Muscle layer of duodenum (tissue), 2 donors: ENCODE results near the gene HS3ST5.
"Not testable (repeated sequence)": the region's sequence is repeated elsewhere in the genome, so short reads cannot be mapped to it uniquely, and the experiment has no call there.

Experiments used
- H3K27ac ChIP-seq: one replicate; pipeline ENCODE4 v1.7.0; 2013; ENCODE audit warnings: mild to moderate bottlenecking, low read length
- H3K27me3 ChIP-seq: one replicate; pipeline ENCODE4 v1.7.0; 2013; ENCODE audit warnings: low read depth, mild to moderate bottlenecking, control low read depth, low read length
- H3K36me3 ChIP-seq, 2 donors: one replicate each; pipeline ENCODE4 v1.7.0; 2013; ENCODE audit warnings: low read length in 2 of 2, control low read depth in 1 of 2, mild to moderate bottlenecking in 1 of 2; ENCODE audit not compliant: insufficient read depth in 2 of 2, control insufficient read depth in 1 of 2
- H3K4me1 ChIP-seq, 2 donors: one replicate each; pipeline ENCODE4 v1.7.0; 2013; ENCODE audit warnings: low read length in 2 of 2, mild to moderate bottlenecking in 2 of 2, control low read depth in 1 of 2, moderate library complexity in 1 of 2; ENCODE audit not compliant: insufficient read depth in 2 of 2, control insufficient read depth in 1 of 2
- H3K4me3 ChIP-seq, 2 donors: one replicate each; pipeline ENCODE4 v1.7.0; 2013; ENCODE audit warnings: low read length in 2 of 2, low read depth in 1 of 2, mild to moderate bottlenecking in 1 of 2
- H3K9me3 ChIP-seq, 2 donors: one replicate each; pipeline ENCODE4 v1.7.0; 2013; ENCODE audit warnings: low read length in 2 of 2, control low read depth in 1 of 2, mild to moderate bottlenecking in 1 of 2; ENCODE audit not compliant: control insufficient read depth in 1 of 2
- donor health status: healthy.

Gene HS3ST5

GRCh38 chr6:114032721-114033120 lies 310.1 kb downstream of the HS3ST5 start:
- H3K27ac ChIP-seq: no peak overlapping the region
- no peaks in the 10 kb centered on the region for H3K27me3 ChIP-seq
- H3K4me1 ChIP-seq: no peaks in the 10 kb centered on the region
- H3K4me3 ChIP-seq: no peak overlapping the region
- no peaks in the 10 kb centered on the region for H3K9me3 ChIP-seq
- H3K36me3 ChIP-seq: no peaks in the 10 kb centered on the region

- Histone ChIP-seq H3K4me1 (no peaks in the 10 kb centered on the region), H3K36me3 (no peaks in the 10 kb centered on the region), H3K27me3 (no peaks in the 10 kb centered on the region), H3K9me3 (no peaks in the 10 kb centered on the region), H3K27ac (no peak overlapping the region), H3K4me3 (no peak overlapping the region)
Observed at GRCh38 chr6:114030767-114031166, 312.1 kb downstream of the HS3ST5 start.

- no peaks in the 10 kb centered on the region for H3K4me1 ChIP-seq
- no peaks in the 10 kb centered on the region for H3K9me3 ChIP-seq
- H3K27me3 ChIP-seq: no peaks in the 10 kb centered on the region
- H3K4me3 ChIP-seq: no peak overlapping the region
- no peaks in the 10 kb centered on the region for H3K36me3 ChIP-seq
- no peak overlapping the region for H3K27ac ChIP-seq
Observed at GRCh38 chr6:114024746-114025145, 318.1 kb downstream of the HS3ST5 start.

GRCh38 chr6:114020196-114020595 lies 322.6 kb downstream of the HS3ST5 start:
- Histone ChIP-seq H3K27ac (no peak overlapping the region), H3K36me3 (no peaks in the 10 kb centered on the region), H3K4me1 (no peaks in the 10 kb centered on the region), H3K27me3 (no peaks in the 10 kb centered on the region), H3K9me3 (no peaks in the 10 kb centered on the region), H3K4me3 (no peak overlapping the region)

- not testable (repeated sequence) for H3K27ac ChIP-seq, H3K36me3 ChIP-seq, H3K27me3 ChIP-seq, H3K4me3 ChIP-seq, H3K4me1 ChIP-seq, H3K9me3 ChIP-seq
Observed at GRCh38 chr6:114017146-114017545, 325.7 kb downstream of the HS3ST5 start.

GRCh38 chr6:114014106-114014505 lies 328.7 kb downstream of the HS3ST5 start:
- H3K36me3 ChIP-seq: not testable (repeated sequence)

GRCh38 chr6:114011486-114011885 lies 331.3 kb downstream of the HS3ST5 start:
- not testable (repeated sequence) for H3K4me1 ChIP-seq, H3K27me3 ChIP-seq, H3K27ac ChIP-seq, H3K9me3 ChIP-seq, H3K36me3 ChIP-seq, H3K4me3 ChIP-seq

More at GRCh38 chr6:114014106-114014505, 328.7 kb downstream of the HS3ST5 start:
- H3K4me1 ChIP-seq, H3K27me3 ChIP-seq, H3K27ac ChIP-seq, H3K4me3 ChIP-seq, H3K9me3 ChIP-seq: not testable (repeated sequence)

GRCh38 chr6:114010540-114010939 lies 332.3 kb downstream of the HS3ST5 start:
- peaks cover 0 to 1% of the 10 kb centered on the region in 2 donors for H3K9me3 ChIP-seq
- no peaks in the 10 kb centered on the region for H3K36me3 ChIP-seq
- no peaks in the 10 kb centered on the region for H3K4me1 ChIP-seq
- H3K27me3 ChIP-seq: no peaks in the 10 kb centered on the region
- no peak overlapping the region for H3K4me3 ChIP-seq
- no peak overlapping the region for H3K27ac ChIP-seq

- H3K36me3 ChIP-seq: no peaks in the 10 kb centered on the region
- H3K9me3 ChIP-seq: peaks cover 0 to 2% of the 10 kb centered on the region in 2 donors
- H3K4me1 ChIP-seq: no peaks in the 10 kb centered on the region
- H3K27me3 ChIP-seq: no peaks in the 10 kb centered on the region
- H3K4me3 ChIP-seq: no peak overlapping the region
- H3K27ac ChIP-seq: no peak overlapping the region
Observed at GRCh38 chr6:114009192-114009591, 333.6 kb downstream of the HS3ST5 start.

GRCh38 chr6:114008331-114008730 lies 334.5 kb downstream of the HS3ST5 start:
- no peak overlapping the region for H3K27ac ChIP-seq
- H3K4me3 ChIP-seq: no peak overlapping the region
- H3K4me1 ChIP-seq: no peaks in the 10 kb centered on the region
- H3K27me3 ChIP-seq: no peaks in the 10 kb centered on the region
- no peaks in the 10 kb centered on the region for H3K36me3 ChIP-seq
- peaks cover 0 to 2% of the 10 kb centered on the region in 2 donors for H3K9me3 ChIP-seq

- Histone ChIP-seq H3K4me3 (no peak overlapping the region), H3K36me3 (no peaks in the 10 kb centered on the region), H3K4me1 (no peaks in the 10 kb centered on the region), H3K27ac (no peak overlapping the region), H3K9me3 (peaks cover 0 to 2% of the 10 kb centered on the region in 2 donors), H3K27me3 (no peaks in the 10 kb centered on the region)
Observed at GRCh38 chr6:114007516-114007915, 335.3 kb downstream of the HS3ST5 start.
